ENCODE results near the gene CBL. TPM values are rescaled to one million over a fixed set of nuclear protein-coding genes. Genes with fewer than 3 reads are reported as not detected.
"Not testable (repeated sequence)": the region's sequence is repeated elsewhere in the genome, so short reads cannot be mapped to it uniquely, and the experiment has no call there.

CBL gene
- total and polyA plus RNA-seq, 4 donors, result 3.8 to 37.4 (median 19.3) TPM

- WGBS, 2 donors, result 84 to 85% methylated on average over 7 of the region's 7 CpGs
- intact Hi-C loops (cut with DNase I), result loop anchor here (5.0 kb wide), 2 partner anchors 73 to 113 kb away; no protein-coding TSS in a partner anchor
- DNase-seq (peak in 1 of 2 donors; percentile 47), ATAC-seq (ENCODE audit: low FRiP score) (no peak)
- H3K4me1 ChIP-seq (ENCODE audit: control insufficient read depth in 1 of 2, insufficient read depth in 2 of 2, low read length in 2 of 2), result peaks cover 0 to 2% of the 10 kb centered on the region in 2 donors
- H3K27ac ChIP-seq (ENCODE audit: low read depth in 1 of 2, low read length in 2 of 2), result no peak overlapping the region
- no peaks in the 10 kb centered on the region for H3K27me3 ChIP-seq (ENCODE audit: control insufficient read depth in 1 of 2, insufficient read depth in 2 of 2, low read length in 1 of 2)
- H3K36me3 ChIP-seq (ENCODE audit: control insufficient read depth in 1 of 2, insufficient read depth in 2 of 2, low read length in 1 of 2), result no peaks in the 10 kb centered on the region
- no peak overlapping the region for H3K4me3 ChIP-seq (ENCODE audit: low read length in 2 of 2)
- H3K9me3 ChIP-seq (ENCODE audit: control insufficient read depth, low read length), result no peaks in the 10 kb centered on the region
These were observed 3.0 kb downstream of the CBL start for GRCh38 chr11:119209186-119209585.

- no peaks in the 10 kb centered on the region for H3K36me3 ChIP-seq (ENCODE audit: control insufficient read depth in 1 of 2, insufficient read depth in 2 of 2, low read length in 1 of 2)
- no peaks in the 10 kb centered on the region for H3K27me3 ChIP-seq (ENCODE audit: control insufficient read depth in 1 of 2, insufficient read depth in 2 of 2, low read length in 1 of 2)
- H3K4me1 ChIP-seq (ENCODE audit: control insufficient read depth in 1 of 2, insufficient read depth in 2 of 2, low read length in 2 of 2), result peaks cover 0 to 2% of the 10 kb centered on the region in 2 donors
- DNase-seq (no peak), ATAC-seq (ENCODE audit: low FRiP score) (no peak)
- H3K9me3 ChIP-seq (ENCODE audit: control insufficient read depth, low read length), result no peaks in the 10 kb centered on the region
- WGBS, 2 donors, result 82 to 87% methylated on average over 3 of the region's 3 CpGs
- intact Hi-C loops (cut with DNase I), result no loop called here
- H3K4me3 ChIP-seq (ENCODE audit: low read length in 2 of 2), result no peak overlapping the region
- H3K27ac ChIP-seq (ENCODE audit: low read depth in 1 of 2, low read length in 2 of 2), result no peak overlapping the region
These were observed 3.9 kb downstream of the CBL start for GRCh38 chr11:119210050-119210449.

GRCh38 chr11:119218141-119218878, 12.2 kb downstream of the CBL start:
- Histone ChIP-seq H3K27me3 (ENCODE audit: control insufficient read depth in 1 of 2, insufficient read depth in 2 of 2, low read length in 1 of 2) (no peaks in the 10 kb centered on the region), H3K36me3 (ENCODE audit: control insufficient read depth in 1 of 2, insufficient read depth in 2 of 2, low read length in 1 of 2) (no peaks in the 10 kb centered on the region), H3K9me3 (ENCODE audit: control insufficient read depth, low read length) (no peaks in the 10 kb centered on the region), H3K27ac (ENCODE audit: low read depth in 1 of 2, low read length in 2 of 2) (no peak overlapping the region), H3K4me3 (ENCODE audit: low read length in 2 of 2) (no peak overlapping the region), H3K4me1 (ENCODE audit: control insufficient read depth in 1 of 2, insufficient read depth in 2 of 2, low read length in 2 of 2) (no peaks in the 10 kb centered on the region)
- ATAC-seq (ENCODE audit: low FRiP score) (no peak), DNase-seq (no peak)
- 79% methylated on average over 8 of the region's 8 CpGs for WGBS, 2 donors
- intact Hi-C loops (cut with DNase I), result no loop called here

- Histone ChIP-seq H3K4me3 (ENCODE audit: low read length in 2 of 2) (no peak overlapping the region), H3K27me3 (ENCODE audit: control insufficient read depth in 1 of 2, insufficient read depth in 2 of 2, low read length in 1 of 2) (no peaks in the 10 kb centered on the region), H3K4me1 (ENCODE audit: control insufficient read depth in 1 of 2, insufficient read depth in 2 of 2, low read length in 2 of 2) (no peaks in the 10 kb centered on the region), H3K9me3 (ENCODE audit: control insufficient read depth, low read length) (no peaks in the 10 kb centered on the region), H3K27ac (ENCODE audit: low read depth in 1 of 2, low read length in 2 of 2) (no peak overlapping the region), H3K36me3 (ENCODE audit: control insufficient read depth in 1 of 2, insufficient read depth in 2 of 2, low read length in 1 of 2) (no peaks in the 10 kb centered on the region)
- ATAC-seq (ENCODE audit: low FRiP score) (no peak), DNase-seq (no peak)
- intact Hi-C loops (cut with DNase I), result no loop called here
- 2 to 3% methylated on average over 2 of the region's 2 CpGs for WGBS, 2 donors
These were observed 16.2 kb downstream of the CBL start for GRCh38 chr11:119222308-119222707.

GRCh38 chr11:119222891-119223290, 16.8 kb downstream of the CBL start:
- Histone ChIP-seq H3K9me3 (ENCODE audit: control insufficient read depth, low read length) (no peaks in the 10 kb centered on the region), H3K4me3 (ENCODE audit: low read length in 2 of 2) (no peak overlapping the region), H3K4me1 (ENCODE audit: control insufficient read depth in 1 of 2, insufficient read depth in 2 of 2, low read length in 2 of 2) (no peaks in the 10 kb centered on the region), H3K27me3 (ENCODE audit: control insufficient read depth in 1 of 2, insufficient read depth in 2 of 2, low read length in 1 of 2) (no peaks in the 10 kb centered on the region), H3K27ac (ENCODE audit: low read depth in 1 of 2, low read length in 2 of 2) (no peak overlapping the region), H3K36me3 (ENCODE audit: control insufficient read depth in 1 of 2, insufficient read depth in 2 of 2, low read length in 1 of 2) (no peaks in the 10 kb centered on the region)
- intact Hi-C loops (cut with DNase I), result no loop called here
- DNase-seq (no peak), ATAC-seq (ENCODE audit: low FRiP score) (no peak)
- 94 to 95% methylated on average over 5 of the region's 5 CpGs for WGBS, 2 donors

GRCh38 chr11:119223856-119224255, 17.7 kb downstream of the CBL start:
- WGBS, 2 donors, result 96 to 100% methylated on average over 1 of the region's 1 CpG
- ATAC-seq (ENCODE audit: low FRiP score), result no peak
- intact Hi-C loops (cut with DNase I), result no loop called here
- Histone ChIP-seq H3K4me1 (ENCODE audit: control insufficient read depth in 1 of 2, insufficient read depth in 2 of 2, low read length in 2 of 2) (no peaks in the 10 kb centered on the region), H3K4me3 (ENCODE audit: low read length in 2 of 2) (no peak overlapping the region), H3K27ac (ENCODE audit: low read depth in 1 of 2, low read length in 2 of 2) (no peak overlapping the region), H3K9me3 (ENCODE audit: control insufficient read depth, low read length) (no peaks in the 10 kb centered on the region), H3K36me3 (ENCODE audit: control insufficient read depth in 1 of 2, insufficient read depth in 2 of 2, low read length in 1 of 2) (no peaks in the 10 kb centered on the region), H3K27me3 (ENCODE audit: control insufficient read depth in 1 of 2, insufficient read depth in 2 of 2, low read length in 1 of 2) (no peaks in the 10 kb centered on the region)
- no peak for DNase-seq

GRCh38 chr11:119228535-119229287, 22.6 kb downstream of the CBL start:
- H3K4me1 ChIP-seq (ENCODE audit: control insufficient read depth in 1 of 2, insufficient read depth in 2 of 2, low read length in 2 of 2); H3K4me3 ChIP-seq (ENCODE audit: low read length in 2 of 2); DNase-seq; ATAC-seq (ENCODE audit: low FRiP score); H3K27ac ChIP-seq (ENCODE audit: low read depth in 1 of 2, low read length in 2 of 2); H3K9me3 ChIP-seq (ENCODE audit: control insufficient read depth, low read length); H3K27me3 ChIP-seq (ENCODE audit: control insufficient read depth in 1 of 2, insufficient read depth in 2 of 2, low read length in 1 of 2); H3K36me3 ChIP-seq (ENCODE audit: control insufficient read depth in 1 of 2, insufficient read depth in 2 of 2, low read length in 1 of 2); intact Hi-C loops (cut with DNase I): not testable (repeated sequence)
- 91% methylated on average over 9 of the region's 9 CpGs for WGBS, 2 donors

- intact Hi-C loops (cut with DNase I), result no loop called here
- 85 to 92% methylated on average over 3 of the region's 3 CpGs for WGBS, 2 donors
- ATAC-seq (ENCODE audit: low FRiP score), result no peak
- Histone ChIP-seq H3K9me3 (ENCODE audit: control insufficient read depth, low read length) (no peaks in the 10 kb centered on the region), H3K36me3 (ENCODE audit: control insufficient read depth in 1 of 2, insufficient read depth in 2 of 2, low read length in 1 of 2) (no peaks in the 10 kb centered on the region), H3K27ac (ENCODE audit: low read depth in 1 of 2, low read length in 2 of 2) (no peak overlapping the region), H3K4me3 (ENCODE audit: low read length in 2 of 2) (no peak overlapping the region), H3K4me1 (ENCODE audit: control insufficient read depth in 1 of 2, insufficient read depth in 2 of 2, low read length in 2 of 2) (no peaks in the 10 kb centered on the region), H3K27me3 (ENCODE audit: control insufficient read depth in 1 of 2, insufficient read depth in 2 of 2, low read length in 1 of 2) (no peaks in the 10 kb centered on the region)
- DNase-seq, result no peak
These were observed 23.1 kb downstream of the CBL start for GRCh38 chr11:119229288-119229672.

GRCh38 chr11:119229741-119230140, 23.6 kb downstream of the CBL start:
- ATAC-seq (ENCODE audit: low FRiP score) (no peak), DNase-seq (no peak)
- WGBS, 2 donors, result 87 to 89% methylated on average over 4 of the region's 4 CpGs
- no peaks in the 10 kb centered on the region for H3K27me3 ChIP-seq (ENCODE audit: control insufficient read depth in 1 of 2, insufficient read depth in 2 of 2, low read length in 1 of 2)
- no peaks in the 10 kb centered on the region for H3K36me3 ChIP-seq (ENCODE audit: control insufficient read depth in 1 of 2, insufficient read depth in 2 of 2, low read length in 1 of 2)
- H3K4me1 ChIP-seq (ENCODE audit: control insufficient read depth in 1 of 2, insufficient read depth in 2 of 2, low read length in 2 of 2), result no peaks in the 10 kb centered on the region
- H3K9me3 ChIP-seq (ENCODE audit: control insufficient read depth, low read length), result no peaks in the 10 kb centered on the region
- no peak overlapping the region for H3K27ac ChIP-seq (ENCODE audit: low read depth in 1 of 2, low read length in 2 of 2)
- intact Hi-C loops (cut with DNase I), result no loop called here
- H3K4me3 ChIP-seq (ENCODE audit: low read length in 2 of 2), result no peak overlapping the region

All from aorta (tissue), 5 donors.